Activated effector memory CD4-positive, alpha-beta T cell treated with Interleukin-2 at 50 U/mL for 16 hours (primary cell): Measurements from ENCODE around the gene BCAN.
"Not testable (repeated sequence)": the region's sequence is repeated elsewhere in the genome, so short reads cannot be mapped to it uniquely, and the experiment has no call there.

Experiments used
- DNase-seq: peaks from one replicate; pipeline ENCODE4 v3.0.0-alpha.2; 2020

The BCAN gene, protein sequence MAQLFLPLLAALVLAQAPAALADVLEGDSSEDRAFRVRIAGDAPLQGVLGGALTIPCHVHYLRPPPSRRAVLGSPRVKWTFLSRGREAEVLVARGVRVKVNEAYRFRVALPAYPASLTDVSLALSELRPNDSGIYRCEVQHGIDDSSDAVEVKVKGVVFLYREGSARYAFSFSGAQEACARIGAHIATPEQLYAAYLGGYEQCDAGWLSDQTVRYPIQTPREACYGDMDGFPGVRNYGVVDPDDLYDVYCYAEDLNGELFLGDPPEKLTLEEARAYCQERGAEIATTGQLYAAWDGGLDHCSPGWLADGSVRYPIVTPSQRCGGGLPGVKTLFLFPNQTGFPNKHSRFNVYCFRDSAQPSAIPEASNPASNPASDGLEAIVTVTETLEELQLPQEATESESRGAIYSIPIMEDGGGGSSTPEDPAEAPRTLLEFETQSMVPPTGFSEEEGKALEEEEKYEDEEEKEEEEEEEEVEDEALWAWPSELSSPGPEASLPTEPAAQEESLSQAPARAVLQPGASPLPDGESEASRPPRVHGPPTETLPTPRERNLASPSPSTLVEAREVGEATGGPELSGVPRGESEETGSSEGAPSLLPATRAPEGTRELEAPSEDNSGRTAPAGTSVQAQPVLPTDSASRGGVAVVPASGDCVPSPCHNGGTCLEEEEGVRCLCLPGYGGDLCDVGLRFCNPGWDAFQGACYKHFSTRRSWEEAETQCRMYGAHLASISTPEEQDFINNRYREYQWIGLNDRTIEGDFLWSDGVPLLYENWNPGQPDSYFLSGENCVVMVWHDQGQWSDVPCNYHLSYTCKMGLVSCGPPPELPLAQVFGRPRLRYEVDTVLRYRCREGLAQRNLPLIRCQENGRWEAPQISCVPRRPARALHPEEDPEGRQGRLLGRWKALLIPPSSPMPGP

GRCh38 chr1:156641761-156642264, at the start of gene BCAN:
Gene BCAN (plus strand): TSS chr1:156642117. CDS start chr1:156646055, 3,938 bp downstream.
- no peak for DNase-seq

DNA sequence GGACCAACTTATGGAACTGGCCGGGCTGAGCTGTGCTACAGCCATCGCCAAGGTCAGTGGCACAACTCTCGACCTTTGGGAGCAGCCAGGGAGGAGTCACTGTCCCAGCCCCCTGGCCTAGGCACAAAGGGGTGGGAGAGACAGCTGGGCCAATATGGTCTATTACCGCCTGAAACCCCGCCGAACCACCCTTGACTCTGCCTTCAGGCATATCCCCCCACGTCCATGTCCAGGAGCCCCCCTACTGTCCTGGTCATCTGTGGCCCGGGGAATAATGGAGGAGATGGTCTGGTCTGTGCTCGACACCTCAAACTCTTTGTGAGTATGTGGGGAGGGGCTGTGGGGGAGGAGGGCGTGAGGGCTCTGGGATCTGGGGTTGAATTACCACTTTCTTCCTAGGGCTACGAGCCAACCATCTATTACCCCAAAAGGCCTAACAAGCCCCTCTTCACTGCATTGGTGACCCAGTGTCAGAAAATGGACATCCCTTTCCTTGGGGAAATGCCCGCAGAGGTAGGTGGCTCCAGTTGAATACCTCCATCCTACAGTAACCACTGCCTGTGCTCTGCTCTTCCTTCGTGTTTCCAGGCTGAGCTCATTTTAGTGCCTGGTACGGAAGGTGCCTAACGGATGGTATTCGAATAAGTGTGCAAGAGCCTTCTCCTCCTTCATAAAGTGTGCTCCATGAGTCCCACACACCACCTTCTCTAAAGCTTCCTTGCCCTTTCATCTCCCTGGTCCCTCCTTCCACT, 49.6 kb upstream of the BCAN start:
- no peak for DNase-seq

GRCh38 chr1:156592910-156593660, 48.8 kb upstream of the BCAN start:
- no peak for DNase-seq

GRCh38 chr1:156593661-156593989, 48.3 kb upstream of the BCAN start:
- DNase-seq: no peak

DNA sequence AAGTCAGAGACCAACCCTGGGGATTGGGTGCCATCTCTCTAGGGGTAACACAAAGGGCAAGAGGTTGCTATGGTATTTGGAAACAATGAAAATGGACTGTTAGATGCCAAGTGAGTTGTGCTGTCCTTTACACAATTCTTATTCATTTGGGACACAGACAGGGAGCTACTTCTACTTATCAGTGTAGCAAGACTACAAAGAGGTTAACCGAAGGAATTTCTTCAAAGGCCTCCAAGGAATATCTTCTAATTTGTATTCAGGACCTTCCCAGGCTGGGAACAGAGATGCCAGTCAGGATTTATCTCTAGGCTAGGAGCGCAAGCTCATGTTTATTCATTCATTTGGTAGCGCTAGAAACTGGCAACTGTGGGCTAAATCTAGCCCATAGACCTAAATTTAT, 47.7 kb upstream of the BCAN start:
- no peak for DNase-seq

DNA sequence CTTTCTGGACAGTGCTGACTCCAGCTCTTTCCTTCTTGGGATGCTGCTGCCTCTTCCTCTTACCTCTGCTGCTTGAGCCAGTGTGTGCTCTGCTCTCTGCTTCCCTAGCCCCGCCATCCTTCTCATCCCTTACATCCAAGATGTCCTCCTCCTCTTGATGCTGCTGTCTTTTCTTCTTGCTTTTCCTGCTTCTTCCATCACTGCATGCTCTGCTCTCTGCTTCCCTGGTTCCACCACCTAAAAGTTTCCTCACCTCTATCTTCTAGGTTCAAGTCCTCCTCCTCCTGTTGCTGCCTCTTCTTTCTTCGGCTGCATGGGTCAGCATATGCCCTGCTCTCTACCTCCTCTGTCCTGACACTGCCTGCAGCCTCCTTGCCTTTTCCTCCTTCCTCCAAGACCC, 46.9 kb upstream of the BCAN start:
- no peak for DNase-seq

DNA sequence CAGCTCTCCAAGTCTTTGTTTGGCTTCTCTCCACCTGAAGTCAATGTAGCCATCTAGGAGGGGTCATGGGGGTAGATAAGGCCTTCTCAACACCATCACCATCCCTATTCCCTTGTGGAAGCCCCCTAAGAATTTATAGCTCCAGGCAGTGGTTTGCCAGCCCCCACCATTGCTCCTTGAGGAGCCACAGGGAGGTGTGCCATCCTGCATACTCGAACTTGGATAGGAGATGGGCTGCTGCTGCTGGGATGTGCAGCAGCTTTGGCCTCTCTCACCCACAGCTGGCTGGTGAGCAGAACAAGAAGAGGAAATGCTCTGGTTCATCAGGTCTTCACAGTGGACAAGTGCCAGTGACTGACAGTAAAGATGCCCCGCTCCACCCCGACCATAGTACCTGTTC, 45.5 kb upstream of the BCAN start:
- DNase-seq: no peak

GRCh38 chr1:156598125-156598524, 43.8 kb upstream of the BCAN start:
- DNase-seq: no peak

GRCh38 chr1:156598731-156599432, 43.0 kb upstream of the BCAN start:
- no peak for DNase-seq

GRCh38 chr1:156599811-156600210, 42.1 kb upstream of the BCAN start:
- DNase-seq: no peak

GRCh38 chr1:156600733-156601121, 41.2 kb upstream of the BCAN start:
- no peak for DNase-seq

DNA sequence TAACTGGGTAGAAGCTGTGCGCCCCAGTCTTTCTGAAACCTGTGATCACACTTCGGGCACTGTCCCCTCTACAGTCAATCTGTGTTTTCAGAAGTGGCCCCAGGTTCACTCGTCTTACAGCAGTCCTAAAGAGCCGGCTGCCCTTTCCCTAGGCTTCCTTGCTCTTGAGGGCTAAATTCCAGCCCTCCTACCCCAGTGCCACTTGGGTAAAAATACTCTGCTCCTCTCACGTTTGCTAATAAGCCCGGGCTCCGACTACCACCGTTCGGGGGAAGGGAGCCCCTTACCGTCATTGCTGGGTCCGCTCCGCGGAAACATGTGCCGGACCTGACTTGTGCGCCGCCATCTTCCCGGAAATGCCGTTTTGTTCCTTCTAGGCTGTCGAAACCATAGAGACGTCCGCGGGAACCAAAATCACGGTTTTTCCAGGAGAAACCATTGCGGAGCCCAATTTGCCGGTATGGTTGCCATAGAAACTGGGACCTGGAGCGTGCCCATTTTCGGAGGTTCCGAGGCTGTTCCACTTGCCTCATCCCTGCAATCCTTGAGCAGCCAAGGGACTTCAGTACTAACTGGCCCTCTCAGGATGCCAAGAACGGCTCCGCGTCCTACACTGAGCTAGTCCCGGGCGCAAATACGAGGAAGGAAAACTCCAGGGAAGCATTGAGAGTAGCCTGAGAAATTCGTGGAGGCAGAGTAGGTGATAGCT, 40.6 kb upstream of the BCAN start, which contains the start of gene GPATCH4:
GPATCH4 (minus strand) TSS at position 358 of the 709 bp plus-strand sequence.
- peak; percentile 70 for DNase-seq

- no peak for DNase-seq
Measured at GRCh38 chr1:156601892-156602291, 40.0 kb upstream of the BCAN start.

DNA sequence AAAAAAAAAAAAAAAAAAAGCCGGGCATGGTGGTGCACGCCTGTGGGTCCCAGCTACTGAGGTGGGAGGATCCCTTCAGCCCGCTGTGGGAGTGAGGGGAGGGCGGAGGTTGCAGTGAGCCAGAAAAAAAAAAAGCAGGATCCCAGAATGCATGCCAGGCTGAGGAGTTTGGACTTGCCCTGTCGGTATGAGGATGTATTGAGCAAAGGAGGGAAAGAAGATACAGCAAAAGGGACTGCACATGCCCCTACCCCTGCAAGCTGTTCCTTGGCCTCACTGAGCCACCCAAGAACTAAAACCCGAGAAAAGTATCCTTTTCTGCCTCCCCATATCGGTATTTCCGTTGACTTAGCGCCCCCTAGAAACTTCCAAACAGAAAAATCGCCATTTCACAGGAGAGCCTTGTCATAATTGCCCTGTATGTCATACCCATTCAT, 39.3 kb upstream of the BCAN start:
- DNase-seq: no peak

- not testable (repeated sequence) for DNase-seq
Measured at GRCh38 chr1:156607344-156607743, 34.6 kb upstream of the BCAN start.

DNA sequence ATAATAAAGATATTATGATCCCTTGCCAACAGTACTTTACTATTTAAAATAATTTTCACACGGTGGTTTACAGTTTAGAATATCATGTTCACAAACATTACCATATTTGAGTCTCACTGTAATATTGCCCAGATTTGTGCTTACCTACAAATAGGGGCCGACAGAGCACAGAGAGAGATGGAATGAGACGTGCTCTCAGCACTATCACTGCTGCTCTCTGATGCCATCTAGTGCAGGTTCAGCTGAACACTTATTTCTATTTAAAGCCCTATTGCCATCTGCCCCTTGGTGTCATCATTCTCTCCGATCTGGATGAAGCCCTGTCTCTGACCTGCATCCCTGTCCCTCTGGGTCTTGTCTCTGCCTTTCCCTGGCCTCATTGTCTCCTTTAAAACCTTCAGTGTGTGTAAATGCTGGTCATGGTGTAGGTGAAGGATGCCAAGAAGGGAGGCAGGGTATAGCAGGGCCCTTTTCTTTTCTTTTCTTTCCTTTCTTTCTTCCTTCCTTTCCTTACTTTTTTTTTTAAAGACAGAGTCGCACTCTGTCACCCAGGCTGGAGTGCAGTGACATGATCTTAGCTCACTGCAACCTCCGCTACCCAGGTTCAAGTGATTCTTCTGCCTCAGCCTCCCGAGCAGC, 33.8 kb upstream of the BCAN start:
- DNase-seq: peak; percentile 34

DNA sequence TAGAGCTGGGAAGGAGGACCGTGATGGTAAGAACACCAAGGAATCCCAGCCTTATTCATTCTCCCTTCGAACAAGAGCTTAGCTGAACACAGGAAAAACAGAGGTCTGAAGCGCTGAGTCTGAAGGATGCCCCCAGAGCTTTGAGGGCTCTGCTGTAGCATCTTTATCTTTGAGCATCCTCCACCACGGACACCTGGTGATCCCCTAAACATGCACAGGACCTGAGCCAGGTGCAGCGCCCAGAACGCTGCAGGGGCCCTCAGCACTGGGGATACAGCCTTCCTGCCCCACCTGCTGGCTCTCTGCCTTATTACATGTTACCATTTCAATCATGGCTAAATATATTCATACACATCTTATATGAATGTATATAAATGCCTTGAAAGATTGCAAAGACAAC, 32.9 kb upstream of the BCAN start:
- peak; percentile 33 for DNase-seq

GRCh38 chr1:156610072-156610471, 31.8 kb upstream of the BCAN start:
- not testable (repeated sequence) for DNase-seq

GRCh38 chr1:156612666-156613065, 29.3 kb upstream of the BCAN start:
- DNase-seq: no peak

- no peak for DNase-seq
Measured at GRCh38 chr1:156615946-156616345, 26.0 kb upstream of the BCAN start.
